Calu3 (cell line): Measurements from ENCODE around the gene GRAMD4. TPM values are rescaled to one million over a fixed set of nuclear protein-coding genes. Genes with fewer than 3 reads are reported as not detected.

Experiments
- BruUV-seq: library from RNA; stranded (reverse); fragments of 400-500 nt; replicated peaks from 2 replicates; lab custom pipeline; 2021; lab: Mats Ljungman, UMichigan
- CTCF ChIA-PET: fragments of 300-600 bp; sonication (Branson Sonifier 250); formaldehyde crosslinking; loops from one replicate; lab custom pipeline; 2022; ENCODE audit warnings: antibody characterized with exemption; lab: Charles Lee
- DNase-seq: peaks from one replicate; pipeline ENCODE4 v3.0.0; 2022
- H3K27ac Mint-ChIP-seq: one replicate; pipeline ENCODE4 v1.8.0; 2022; ENCODE audit warnings: mixed read lengths; ENCODE audit not compliant: unreplicated experiment
- H3K27me3 Mint-ChIP-seq: one replicate; pipeline ENCODE4 v1.8.0; 2022; ENCODE audit warnings: mixed read lengths; ENCODE audit not compliant: unreplicated experiment
- H3K36me3 Mint-ChIP-seq: one replicate; pipeline ENCODE4 v1.8.0; 2022; ENCODE audit warnings: mild to moderate bottlenecking, moderate library complexity, mixed read lengths; ENCODE audit not compliant: insufficient read depth, unreplicated experiment
- H3K4me1 Mint-ChIP-seq: one replicate; pipeline ENCODE4 v1.8.0; 2022; ENCODE audit warnings: mild to moderate bottlenecking, low read depth, mixed read lengths; ENCODE audit not compliant: unreplicated experiment
- H3K4me3 Mint-ChIP-seq: one replicate; pipeline ENCODE4 v1.8.0; 2022; ENCODE audit warnings: mild to moderate bottlenecking, low read depth, moderate library complexity, mixed read lengths; ENCODE audit not compliant: unreplicated experiment
- H3K9me3 Mint-ChIP-seq: one replicate; pipeline ENCODE4 v1.8.0; 2022; ENCODE audit warnings: low read depth, mixed read lengths; ENCODE audit not compliant: unreplicated experiment
- intact Hi-C: fragments of 100-400 bp; cut with micrococcal nuclease; formaldehyde crosslinking; loops from one replicate; pipeline ENCODE4 v1.10.0; 2022; ENCODE audit not compliant: unreplicated experiment
- total RNA-seq: library from RNA; stranded (reverse); gene quantifications from 2 replicates; pipeline ENCODE4 v1.2.3, GENCODE V29; 2022
- TF ChIP-seq, protein P1 (sequence below): fragments of 200-600 bp; IDR thresholded peaks from one replicate; pipeline ENCODE4 v1.8.0; 2022; ENCODE audit warnings: antibody characterized with exemption; ENCODE audit not compliant: unreplicated experiment

GRAMD4 gene
- total RNA-seq, 1 experiment from 2014 or later, result 61.2 TPM

DNA sequence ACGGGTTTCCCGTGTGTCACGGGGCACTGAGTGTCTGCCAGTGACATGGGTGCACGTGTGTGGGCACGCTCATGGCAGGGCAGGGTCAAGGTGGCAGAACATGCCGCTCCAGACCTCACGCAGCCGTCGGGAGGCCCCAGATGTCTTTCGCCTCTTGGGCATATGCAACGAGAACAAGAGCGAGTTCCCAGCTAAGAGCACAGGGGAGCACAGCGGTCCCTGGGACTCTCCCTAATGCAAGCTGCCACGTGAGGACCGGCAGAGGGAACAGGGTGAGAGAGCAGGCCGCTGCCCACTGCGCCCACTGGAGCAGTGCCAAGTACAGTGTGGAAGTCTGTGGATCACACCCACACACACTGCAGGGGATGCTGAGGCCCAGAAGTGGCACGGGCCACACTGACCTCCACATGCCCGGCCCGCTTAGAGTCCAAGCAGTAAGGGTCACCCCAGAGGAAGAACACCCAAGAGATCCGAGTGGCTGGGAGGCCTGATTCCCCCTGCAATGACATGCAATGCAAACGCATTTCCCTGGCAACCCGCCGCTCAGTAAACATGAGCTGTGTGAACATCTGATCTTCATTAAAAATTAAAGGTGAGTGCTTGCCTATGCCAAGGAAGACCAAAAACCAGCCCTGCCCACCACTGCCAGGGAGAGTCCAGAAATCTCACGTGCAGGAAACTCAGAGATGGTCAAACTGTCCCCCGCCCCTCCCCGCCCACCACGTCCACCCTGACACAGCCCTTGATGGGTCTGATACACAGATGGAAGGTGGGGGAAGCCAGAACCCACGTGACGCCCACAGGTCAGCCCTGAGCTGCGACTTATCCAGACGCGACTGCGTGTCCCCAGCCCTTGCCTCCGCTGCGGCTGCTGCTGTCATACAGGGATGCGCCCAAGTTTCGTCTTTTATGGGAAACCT is 106.1 kb downstream of the GRAMD4 start:
- Mint-ChIP-seq H3K27ac (no peak overlapping the region), H3K4me1 (peaks cover 11% of the 10 kb centered on the region), H3K27me3 (no peaks in the 10 kb centered on the region), H3K9me3 (no peaks in the 10 kb centered on the region), H3K36me3 (peaks cover 32% of the 10 kb centered on the region), H3K4me3 (no peak overlapping the region)
- intact Hi-C loops, result no loop called here
- BruUV-seq, result no TSS peak
- CTCF ChIA-PET, result no interaction called here
- DNase-seq, result no peak
- TF ChIP-seq, protein P1, sequence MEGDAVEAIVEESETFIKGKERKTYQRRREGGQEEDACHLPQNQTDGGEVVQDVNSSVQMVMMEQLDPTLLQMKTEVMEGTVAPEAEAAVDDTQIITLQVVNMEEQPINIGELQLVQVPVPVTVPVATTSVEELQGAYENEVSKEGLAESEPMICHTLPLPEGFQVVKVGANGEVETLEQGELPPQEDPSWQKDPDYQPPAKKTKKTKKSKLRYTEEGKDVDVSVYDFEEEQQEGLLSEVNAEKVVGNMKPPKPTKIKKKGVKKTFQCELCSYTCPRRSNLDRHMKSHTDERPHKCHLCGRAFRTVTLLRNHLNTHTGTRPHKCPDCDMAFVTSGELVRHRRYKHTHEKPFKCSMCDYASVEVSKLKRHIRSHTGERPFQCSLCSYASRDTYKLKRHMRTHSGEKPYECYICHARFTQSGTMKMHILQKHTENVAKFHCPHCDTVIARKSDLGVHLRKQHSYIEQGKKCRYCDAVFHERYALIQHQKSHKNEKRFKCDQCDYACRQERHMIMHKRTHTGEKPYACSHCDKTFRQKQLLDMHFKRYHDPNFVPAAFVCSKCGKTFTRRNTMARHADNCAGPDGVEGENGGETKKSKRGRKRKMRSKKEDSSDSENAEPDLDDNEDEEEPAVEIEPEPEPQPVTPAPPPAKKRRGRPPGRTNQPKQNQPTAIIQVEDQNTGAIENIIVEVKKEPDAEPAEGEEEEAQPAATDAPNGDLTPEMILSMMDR, result no peak

DNA sequence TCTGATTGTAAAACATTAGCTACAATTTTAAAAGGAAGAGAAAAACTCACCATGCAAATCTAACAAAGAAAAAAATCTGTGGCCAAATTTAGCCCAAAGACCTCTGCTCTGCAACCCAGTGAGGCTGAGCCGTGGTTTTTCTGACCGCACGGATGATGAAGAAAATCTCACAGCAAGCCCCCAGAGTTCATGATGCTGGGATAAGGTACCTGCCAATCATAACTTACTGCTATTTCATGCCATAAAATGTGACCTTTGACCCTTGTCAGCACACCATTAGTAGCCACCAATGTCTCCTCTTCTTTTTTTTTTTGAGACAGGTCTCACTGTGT is 106.8 kb downstream of the GRAMD4 start:
- BruUV-seq, result no TSS peak
- no peak for DNase-seq
- no peak overlapping the region for H3K27ac Mint-ChIP-seq
- peaks cover 38% of the 10 kb centered on the region for H3K36me3 Mint-ChIP-seq
- TF ChIP-seq, protein P1, result no peak
- intact Hi-C loops, result no loop called here
- no peaks in the 10 kb centered on the region for H3K27me3 Mint-ChIP-seq
- no peaks in the 10 kb centered on the region for H3K9me3 Mint-ChIP-seq
- CTCF ChIA-PET, result no interaction called here
- no peak overlapping the region for H3K4me3 Mint-ChIP-seq
- H3K4me1 Mint-ChIP-seq, result peaks cover 17% of the 10 kb centered on the region

- H3K27ac Mint-ChIP-seq, result no peak overlapping the region
- CTCF ChIA-PET, result interaction anchor here (0.8 kb wide), 1 partner anchor 11 kb away, joined by 3 read pairs; no protein-coding TSS in a partner anchor
- no peak for DNase-seq
- intact Hi-C loops, result no loop called here
- TF ChIP-seq, protein P1, result no peak
- H3K27me3 Mint-ChIP-seq, result no peaks in the 10 kb centered on the region
- H3K9me3 Mint-ChIP-seq, result no peaks in the 10 kb centered on the region
- H3K4me3 Mint-ChIP-seq, result no peak overlapping the region
- no TSS peak for BruUV-seq
- H3K4me1 Mint-ChIP-seq, result peaks cover 23% of the 10 kb centered on the region
- H3K36me3 Mint-ChIP-seq, result peaks cover 34% of the 10 kb centered on the region
Observed at GRCh38 chr22:46727813-46728364, 107.7 kb downstream of the GRAMD4 start.

GRCh38 chr22:46728470-46728869 is 108.3 kb downstream of the GRAMD4 start:
- Mint-ChIP-seq H3K36me3 (peaks cover 29% of the 10 kb centered on the region), H3K27ac (no peak overlapping the region), H3K4me3 (no peak overlapping the region), H3K27me3 (no peaks in the 10 kb centered on the region), H3K9me3 (no peaks in the 10 kb centered on the region), H3K4me1 (peaks cover 23% of the 10 kb centered on the region)
- no peak for DNase-seq
- BruUV-seq, result no TSS peak
- CTCF ChIA-PET, result interaction anchor here (0.8 kb wide), 1 partner anchor 10 kb away, joined by 3 read pairs; no protein-coding TSS in a partner anchor
- intact Hi-C loops, result no loop called here
- TF ChIP-seq, protein P1, result no peak

Other genes starting within 250 kb of the GRAMD4 start
- gene CELSR1, start 82.8 kb upstream of the GRAMD4 start, total RNA-seq, result 40.8 and 45.5 TPM in 2 replicates
- gene CERK, start 117.9 kb downstream of the GRAMD4 start, total RNA-seq, result 20.3 and 25.0 TPM in 2 replicates
- 27.6 and 28.2 TPM in 2 replicates for gene TBC1D22A, start 142.3 kb downstream of the GRAMD4 start, total RNA-seq